Mucosa of stomach (tissue), 1 donor: ENCODE data around the gene TMEM132E.

Experiments used
- H3K27me3 ChIP-seq: one replicate; pipeline ENCODE4 v1.7.0; 2013; ENCODE audit warnings: mild to moderate bottlenecking, low read length; ENCODE audit not compliant: control insufficient read depth, insufficient read depth
- H3K36me3 ChIP-seq: one replicate; pipeline ENCODE4 v1.7.0; 2013; ENCODE audit warnings: low read length; ENCODE audit not compliant: control insufficient read depth, insufficient read depth
- H3K4me1 ChIP-seq: one replicate; pipeline ENCODE4 v1.7.0; 2013; ENCODE audit warnings: mild to moderate bottlenecking, low read length; ENCODE audit not compliant: control insufficient read depth, insufficient read depth
- H3K4me3 ChIP-seq: one replicate; pipeline ENCODE4 v1.7.0; 2013; ENCODE audit warnings: low read length
- H3K9ac ChIP-seq: one replicate; pipeline ENCODE4 v1.7.0; 2013; ENCODE audit warnings: mild to moderate bottlenecking, low read length, moderate library complexity
- H3K9me3 ChIP-seq: one replicate; pipeline ENCODE4 v1.7.0; 2013; ENCODE audit warnings: mild to moderate bottlenecking, low read length, moderate library complexity; ENCODE audit not compliant: control insufficient read depth
- donor health status: Pancreatic carcinoma.

Gene TMEM132E

GRCh38 chr17:34628879-34629278 lies 49.5 kb downstream of the TMEM132E start:
- peaks cover 39% of the 10 kb centered on the region for H3K27me3 ChIP-seq
- no peak overlapping the region for H3K4me3 ChIP-seq
- H3K4me1 ChIP-seq = no peaks in the 10 kb centered on the region
- H3K9me3 ChIP-seq = no peaks in the 10 kb centered on the region
- H3K9ac ChIP-seq = no peak overlapping the region
- H3K36me3 ChIP-seq = no peaks in the 10 kb centered on the region

- Histone ChIP-seq H3K9ac (no peak overlapping the region), H3K27me3 (peaks cover 23% of the 10 kb centered on the region), H3K36me3 (no peaks in the 10 kb centered on the region), H3K9me3 (no peaks in the 10 kb centered on the region), H3K4me1 (peaks cover 3% of the 10 kb centered on the region), H3K4me3 (no peak overlapping the region)
Observed at GRCh38 chr17:34633351-34633750, 54.0 kb downstream of the TMEM132E start.

GRCh38 chr17:34633760-34634159 lies 54.4 kb downstream of the TMEM132E start:
- H3K36me3 ChIP-seq = no peaks in the 10 kb centered on the region
- H3K9me3 ChIP-seq = no peaks in the 10 kb centered on the region
- H3K9ac ChIP-seq = no peak overlapping the region
- H3K27me3 ChIP-seq = peaks cover 22% of the 10 kb centered on the region
- H3K4me1 ChIP-seq = peaks cover 3% of the 10 kb centered on the region
- H3K4me3 ChIP-seq = no peak overlapping the region

GRCh38 chr17:34634551-34635160 lies 55.3 kb downstream of the TMEM132E start:
- Histone ChIP-seq H3K4me3 (no peak overlapping the region), H3K9me3 (no peaks in the 10 kb centered on the region), H3K27me3 (peaks cover 26% of the 10 kb centered on the region), H3K36me3 (no peaks in the 10 kb centered on the region), H3K9ac (no peak overlapping the region), H3K4me1 (peaks cover 3% of the 10 kb centered on the region)

GRCh38 chr17:34635876-34636275 lies 56.5 kb downstream of the TMEM132E start:
- no peaks in the 10 kb centered on the region for H3K9me3 ChIP-seq
- no peak overlapping the region for H3K9ac ChIP-seq
- H3K4me3 ChIP-seq = no peak overlapping the region
- H3K4me1 ChIP-seq = peaks cover 3% of the 10 kb centered on the region
- peaks cover 26% of the 10 kb centered on the region for H3K27me3 ChIP-seq
- H3K36me3 ChIP-seq = no peaks in the 10 kb centered on the region

DNA sequence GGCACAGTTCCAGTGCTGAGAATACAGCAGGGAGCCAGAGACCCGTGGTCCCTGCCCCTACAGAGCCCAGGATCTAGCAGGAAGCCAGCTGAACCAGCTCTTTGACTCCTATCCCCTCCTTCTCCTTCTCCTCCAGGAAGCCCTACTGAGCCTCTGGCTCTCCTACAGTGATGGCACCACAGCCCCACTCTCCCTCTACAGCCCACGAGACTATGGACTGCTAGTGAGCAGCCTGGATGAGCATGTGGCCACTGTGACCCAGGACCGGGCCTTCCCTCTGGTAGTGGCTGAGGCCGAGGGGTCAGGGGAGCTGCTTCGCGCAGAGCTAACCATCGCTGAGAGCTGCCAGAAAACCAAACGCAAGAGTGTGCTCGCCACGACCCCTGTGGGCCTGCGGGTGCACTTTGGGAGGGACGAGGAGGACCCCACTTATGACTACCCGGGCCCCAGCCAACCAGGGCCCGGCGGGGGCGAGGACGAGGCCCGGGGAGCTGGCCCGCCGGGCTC lies 57.7 kb downstream of the TMEM132E start:
- H3K9me3 ChIP-seq = no peaks in the 10 kb centered on the region
- no peak overlapping the region for H3K9ac ChIP-seq
- peaks cover 26% of the 10 kb centered on the region for H3K27me3 ChIP-seq
- H3K36me3 ChIP-seq = no peaks in the 10 kb centered on the region
- peaks cover 3% of the 10 kb centered on the region for H3K4me1 ChIP-seq
- no peak overlapping the region for H3K4me3 ChIP-seq

DNA sequence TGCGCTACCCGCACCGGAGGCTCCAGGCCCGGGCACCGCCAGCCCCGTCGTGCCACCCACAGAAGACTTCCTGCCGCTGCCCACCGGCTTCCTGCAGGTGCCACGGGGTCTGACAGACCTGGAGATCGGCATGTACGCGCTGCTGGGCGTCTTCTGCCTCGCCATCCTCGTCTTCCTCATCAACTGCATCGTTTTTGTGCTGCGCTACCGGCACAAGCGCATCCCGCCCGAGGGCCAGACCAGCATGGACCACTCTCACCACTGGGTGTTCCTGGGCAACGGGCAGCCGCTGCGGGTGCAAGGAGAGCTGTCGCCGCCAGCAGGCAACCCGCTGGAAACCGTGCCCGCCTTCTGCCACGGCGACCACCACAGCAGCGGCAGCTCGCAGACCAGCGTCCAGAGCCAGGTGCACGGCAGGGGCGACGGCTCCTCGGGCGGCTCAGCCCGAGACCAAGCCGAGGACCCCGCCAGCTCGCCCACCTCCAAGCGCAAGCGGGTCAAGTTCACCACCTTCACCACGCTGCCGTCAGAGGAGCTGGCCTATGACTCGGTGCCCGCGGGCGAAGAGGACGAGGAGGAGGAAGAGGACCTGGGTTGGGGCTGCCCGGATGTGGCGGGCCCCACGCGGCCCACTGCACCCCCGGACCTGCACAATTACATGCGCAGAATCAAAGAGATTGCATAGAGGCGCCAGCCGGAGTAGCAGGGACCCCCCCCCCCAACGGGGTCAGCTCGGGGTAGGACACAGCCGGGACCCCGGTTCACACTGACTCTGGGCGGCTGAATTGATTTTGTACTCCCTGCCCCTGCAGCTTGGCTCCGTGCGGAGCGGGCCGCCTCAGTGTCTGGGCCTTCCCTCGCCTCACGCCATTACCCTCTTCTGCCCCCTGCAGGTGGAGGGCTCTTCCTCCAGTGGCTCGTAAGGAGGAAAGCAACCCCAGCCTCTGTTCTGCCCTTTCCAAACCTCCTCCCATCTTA lies 58.5 kb downstream of the TMEM132E start:
- Histone ChIP-seq H3K4me3 (no peak overlapping the region), H3K27me3 (peaks cover 28% of the 10 kb centered on the region), H3K9me3 (no peaks in the 10 kb centered on the region), H3K4me1 (peaks cover 3% of the 10 kb centered on the region), H3K36me3 (no peaks in the 10 kb centered on the region), H3K9ac (no peak overlapping the region)

DNA sequence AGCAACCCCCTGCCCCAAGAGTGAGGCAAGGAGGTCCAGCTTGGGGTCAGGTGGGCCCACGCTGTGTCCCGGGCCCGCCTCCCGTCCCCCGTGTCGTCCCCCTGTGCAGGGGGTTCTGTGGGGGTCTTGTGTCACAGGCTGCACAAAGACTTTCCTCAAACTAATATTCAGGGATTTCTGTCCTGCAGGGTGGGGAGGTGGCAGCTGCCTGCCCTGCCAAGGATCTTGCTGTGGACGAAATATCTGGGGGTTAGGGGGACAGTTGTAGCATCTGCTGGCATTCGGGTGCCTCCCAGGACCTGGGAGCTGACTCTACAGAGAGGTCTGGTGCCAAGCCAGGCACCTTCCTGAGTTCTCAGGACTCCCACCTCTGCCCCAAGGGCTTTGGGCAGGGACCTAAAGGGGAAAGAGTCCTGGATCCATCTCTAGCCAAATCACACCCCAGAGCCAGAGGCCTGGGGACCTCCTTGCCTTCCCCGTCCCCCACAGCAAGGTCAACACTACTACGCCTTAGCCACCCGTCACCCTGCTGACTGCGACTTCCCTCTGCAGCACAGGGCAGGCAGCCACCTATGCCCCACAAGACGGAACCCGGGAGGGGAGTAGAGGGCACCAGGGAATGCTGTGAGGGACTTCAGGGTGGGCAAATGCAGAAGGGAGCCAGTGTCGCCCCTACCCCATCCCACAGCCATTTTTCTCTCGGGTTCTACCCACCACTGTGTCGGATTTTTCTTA lies 59.3 kb downstream of the TMEM132E start:
- H3K4me3 ChIP-seq = no peak overlapping the region
- H3K27me3 ChIP-seq = peaks cover 28% of the 10 kb centered on the region

GRCh38 chr17:34639706-34640425 lies 60.5 kb downstream of the TMEM132E start:
- peaks cover 28% of the 10 kb centered on the region for H3K27me3 ChIP-seq
- H3K9ac ChIP-seq = no peak overlapping the region
- H3K4me3 ChIP-seq = no peak overlapping the region
- no peaks in the 10 kb centered on the region for H3K4me1 ChIP-seq
- no peaks in the 10 kb centered on the region for H3K36me3 ChIP-seq
- no peaks in the 10 kb centered on the region for H3K9me3 ChIP-seq

More for the DNA sequence above, 59.3 kb downstream of the TMEM132E start:
- Histone ChIP-seq H3K4me1 (peaks cover 3% of the 10 kb centered on the region), H3K36me3 (no peaks in the 10 kb centered on the region), H3K9ac (no peak overlapping the region), H3K9me3 (no peaks in the 10 kb centered on the region)

DNA sequence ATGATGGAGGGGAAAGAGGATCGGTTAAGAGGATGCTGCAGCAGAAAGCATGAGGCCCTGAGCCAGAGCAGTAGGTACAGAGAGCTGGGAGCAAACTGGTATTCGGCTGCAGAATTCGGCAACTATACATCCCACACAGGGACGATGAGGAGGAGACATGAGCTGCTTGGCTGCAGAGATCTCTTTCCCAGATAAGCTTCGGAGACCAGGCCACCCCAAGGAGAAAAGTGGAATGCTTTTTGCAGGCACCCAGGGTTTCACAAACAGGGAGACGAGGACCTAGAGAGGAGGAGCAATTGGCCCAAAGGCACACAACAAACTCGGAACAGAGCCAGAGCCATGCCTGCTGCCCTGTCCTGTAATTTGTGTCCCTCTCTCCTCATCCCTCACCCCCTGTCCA lies 62.0 kb downstream of the TMEM132E start:
- Histone ChIP-seq H3K4me3 (no peak overlapping the region), H3K36me3 (no peaks in the 10 kb centered on the region), H3K9me3 (no peaks in the 10 kb centered on the region), H3K9ac (no peak overlapping the region), H3K4me1 (no peaks in the 10 kb centered on the region), H3K27me3 (peaks cover 28% of the 10 kb centered on the region)

DNA sequence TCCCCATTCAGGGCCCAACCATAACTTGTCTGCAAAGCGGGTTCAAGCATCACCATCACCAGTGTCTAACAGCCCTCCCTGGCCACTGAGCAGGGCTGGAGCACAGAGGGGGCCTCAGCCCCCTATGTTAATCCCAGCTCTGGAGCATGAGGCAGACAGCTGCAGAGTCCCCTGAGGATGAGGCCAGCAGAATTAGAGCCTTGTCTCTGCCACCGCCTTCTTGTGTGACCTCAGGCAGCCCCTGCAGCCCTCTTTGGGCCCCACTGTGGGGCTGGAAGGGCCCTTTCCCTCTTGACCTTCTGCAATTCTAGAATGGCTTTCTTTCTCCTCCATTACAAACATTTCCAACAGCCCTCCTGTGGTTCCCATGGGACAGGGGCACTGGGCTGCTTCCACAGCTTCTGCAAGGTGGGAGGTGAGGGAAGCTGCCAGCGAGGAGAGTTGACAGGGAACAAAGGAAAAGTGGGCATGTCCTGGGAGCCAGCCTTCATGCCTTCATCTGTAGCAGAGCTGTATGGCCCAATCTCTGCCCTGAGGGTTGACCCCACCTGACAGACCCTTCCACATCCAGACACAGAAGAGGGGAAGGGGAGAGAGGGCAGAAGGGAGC lies 65.7 kb downstream of the TMEM132E start:
- no peak overlapping the region for H3K9ac ChIP-seq
- no peaks in the 10 kb centered on the region for H3K36me3 ChIP-seq
- H3K4me1 ChIP-seq = no peaks in the 10 kb centered on the region
- peaks cover 3% of the 10 kb centered on the region for H3K27me3 ChIP-seq
- H3K9me3 ChIP-seq = no peaks in the 10 kb centered on the region
- no peak overlapping the region for H3K4me3 ChIP-seq
